GM18505 (cell line): Measurements from ENCODE around the gene RHBG.

ENCODE experiments used
- ATAC-seq: cut with Tn5 transposase; IDR thresholded peaks from one replicate; pipeline ENCODE4 v1.9.1; 2021; ENCODE audit not compliant: unreplicated experiment
- POLR2A ChIP-seq: IDR thresholded peaks from 4 replicates; pipeline ENCODE4 v1.6.1; 2011; ENCODE audit warnings: borderline replicate concordance; ENCODE audit not compliant: insufficient read depth, insufficient read length; ENCODE audit errors: extremely low read depth

Gene RHBG

GRCh38 chr1:156386134-156386901, 17.3 kb downstream of the RHBG start:
- no peak for TF ChIP-seq POLR2A
- no peak for ATAC-seq

GRCh38 chr1:156386949-156387869, 18.2 kb downstream of the RHBG start:
- no peak for TF ChIP-seq POLR2A
- no peak for ATAC-seq

- no peak for ATAC-seq
Measured at GRCh38 chr1:156387870-156388173, 18.8 kb downstream of the RHBG start.

GRCh38 chr1:156388174-156389137, 19.4 kb downstream of the RHBG start:
- no peak for ATAC-seq
- TF ChIP-seq POLR2A: no peak

More at GRCh38 chr1:156387870-156388173, 18.8 kb downstream of the RHBG start:
- no peak for TF ChIP-seq POLR2A

GRCh38 chr1:156389311-156389710, 20.3 kb downstream of the RHBG start:
- no peak for TF ChIP-seq POLR2A
- no peak for ATAC-seq

GRCh38 chr1:156390469-156391365, 21.7 kb downstream of the RHBG start:
- no peak for TF ChIP-seq POLR2A
- ATAC-seq: no peak

- no peak for TF ChIP-seq POLR2A
- ATAC-seq: no peak
Measured at GRCh38 chr1:156391366-156391677, 22.3 kb downstream of the RHBG start.

- TF ChIP-seq POLR2A: no peak
- ATAC-seq: no peak
Measured at GRCh38 chr1:156391701-156392100, 22.7 kb downstream of the RHBG start.

- ATAC-seq: no peak
- TF ChIP-seq POLR2A: no peak
Measured at GRCh38 chr1:156392452-156392853, 23.4 kb downstream of the RHBG start.

- TF ChIP-seq POLR2A: no peak
- ATAC-seq: no peak
Measured at GRCh38 chr1:156393095-156393494, 24.1 kb downstream of the RHBG start.

- TF ChIP-seq POLR2A: no peak
Measured at GRCh38 chr1:156394082-156394481, 25.1 kb downstream of the RHBG start.

GRCh38 chr1:156394835-156395461, 25.9 kb downstream of the RHBG start:
- no peak for ATAC-seq
- no peak for TF ChIP-seq POLR2A

More at GRCh38 chr1:156394082-156394481, 25.1 kb downstream of the RHBG start:
- no peak for ATAC-seq
